ENCODE measurements around the gene UNC79. TPM values are rescaled to one million over a fixed set of nuclear protein-coding genes. Genes with fewer than 3 reads are reported as not detected.

Gene UNC79
- total and polyA plus RNA-seq, 2 experiments from 2014 or later, result 0.15 to 0.20 TPM

- Histone ChIP-seq H2AFZ (no peak overlapping the region), H3K9me3 (ENCODE audit: low read depth) (no peaks in the 10 kb centered on the region), H3K4me3 (no peak overlapping the region), H3K27me3 (peaks cover 5% of the 10 kb centered on the region), H3K27ac (no peak overlapping the region), H3K4me1 (ENCODE audit: insufficient read depth) (no peaks in the 10 kb centered on the region), H4K20me1 (ENCODE audit: insufficient read depth, poor library complexity, severe bottlenecking) (no peaks in the 10 kb centered on the region), H3K79me2 (no peaks in the 10 kb centered on the region), H3K36me3 (replicated peaks; ENCODE audit: insufficient read depth, low read depth) (no peaks in the 10 kb centered on the region), H3K9me2 (replicated peaks; ENCODE audit: insufficient read depth) (no peaks in the 10 kb centered on the region), H3K4me2 (no peak overlapping the region)
- TF ChIP-seq EZH2phosphoT487 (IDR thresholded peaks at IDR 0.05; ENCODE audit: low read depth, severe bottlenecking, unreplicated experiment) (no peak), EZH2 (IDR thresholded peaks at IDR 0.05; ENCODE audit: borderline replicate concordance) (no peak), CTCF (IDR thresholded peaks at IDR 0.05; ENCODE audit: poor library complexity) (no peak)
- DNase-seq (ENCODE audit: low spot score), result no peak
Observed at GRCh38 chr14:93549595-93549994, 118.9 kb downstream of the UNC79 start.

GRCh38 chr14:93564918-93565317 is 134.2 kb downstream of the UNC79 start:
- Histone ChIP-seq H3K9me3 (ENCODE audit: low read depth) (no peaks in the 10 kb centered on the region), H3K9me2 (replicated peaks; ENCODE audit: insufficient read depth) (no peaks in the 10 kb centered on the region), H3K4me3 (no peak overlapping the region), H3K36me3 (replicated peaks; ENCODE audit: insufficient read depth, low read depth) (no peaks in the 10 kb centered on the region), H3K79me2 (no peaks in the 10 kb centered on the region), H3K4me2 (no peak overlapping the region), H3K27me3 (no peaks in the 10 kb centered on the region), H3K27ac (no peak overlapping the region), H4K20me1 (ENCODE audit: insufficient read depth, poor library complexity, severe bottlenecking) (no peaks in the 10 kb centered on the region), H3K4me1 (ENCODE audit: insufficient read depth) (no peaks in the 10 kb centered on the region), H2AFZ (no peak overlapping the region)
- TF ChIP-seq EZH2phosphoT487 (IDR thresholded peaks at IDR 0.05; ENCODE audit: low read depth, severe bottlenecking, unreplicated experiment) (no peak), CTCF (IDR thresholded peaks at IDR 0.05; ENCODE audit: poor library complexity) (no peak), EZH2 (IDR thresholded peaks at IDR 0.05; ENCODE audit: borderline replicate concordance) (no peak)
- DNase-seq (ENCODE audit: low spot score), result no peak
- WGBS (ENCODE audit: low lambda C conversion rate, missing lambda C conversion rate), result 74% methylated on average over 9 of the region's 9 CpGs

- Histone ChIP-seq H3K79me2 (no peaks in the 10 kb centered on the region), H3K9me2 (replicated peaks; ENCODE audit: insufficient read depth) (no peaks in the 10 kb centered on the region), H3K27me3 (no peaks in the 10 kb centered on the region), H3K36me3 (replicated peaks; ENCODE audit: insufficient read depth, low read depth) (no peaks in the 10 kb centered on the region), H3K27ac (no peak overlapping the region), H3K4me2 (no peak overlapping the region), H3K4me3 (no peak overlapping the region), H3K4me1 (ENCODE audit: insufficient read depth) (no peaks in the 10 kb centered on the region), H2AFZ (no peak overlapping the region), H3K9me3 (ENCODE audit: low read depth) (no peaks in the 10 kb centered on the region), H4K20me1 (ENCODE audit: insufficient read depth, poor library complexity, severe bottlenecking) (no peaks in the 10 kb centered on the region)
- WGBS (ENCODE audit: low lambda C conversion rate, missing lambda C conversion rate), result 83% methylated on average over 10 of the region's 10 CpGs
- no peak for DNase-seq (ENCODE audit: low spot score)
- no peak for TF ChIP-seq EZH2 (IDR thresholded peaks at IDR 0.05; ENCODE audit: borderline replicate concordance)
- no peak for TF ChIP-seq CTCF (IDR thresholded peaks at IDR 0.05; ENCODE audit: poor library complexity)
- no peak for TF ChIP-seq EZH2phosphoT487 (IDR thresholded peaks at IDR 0.05; ENCODE audit: low read depth, severe bottlenecking, unreplicated experiment)
Observed at GRCh38 chr14:93566065-93566693, 135.4 kb downstream of the UNC79 start.
